Stimulated activated CD8-positive, alpha-beta memory T cell treated with anti-CD3 and anti-CD28 coated beads, Interleukin-15, amount 100 ng/mL, for 4 hours (primary cell): ENCODE data around the gene FGD3.
A peak's percentile ranks its signal among the peaks of the same experiment; 100 is the strongest.
"Not testable (repeated sequence)": the region's sequence is repeated elsewhere in the genome, so short reads cannot be mapped to it uniquely, and the experiment has no call there.

Experiments used
- DNase-seq, 2 donors: peaks; one replicate each; pipeline ENCODE4 v3.0.0-alpha.2; 2020; ENCODE audit warnings: low read depth in 2 of 2

FGD3 gene

DNA sequence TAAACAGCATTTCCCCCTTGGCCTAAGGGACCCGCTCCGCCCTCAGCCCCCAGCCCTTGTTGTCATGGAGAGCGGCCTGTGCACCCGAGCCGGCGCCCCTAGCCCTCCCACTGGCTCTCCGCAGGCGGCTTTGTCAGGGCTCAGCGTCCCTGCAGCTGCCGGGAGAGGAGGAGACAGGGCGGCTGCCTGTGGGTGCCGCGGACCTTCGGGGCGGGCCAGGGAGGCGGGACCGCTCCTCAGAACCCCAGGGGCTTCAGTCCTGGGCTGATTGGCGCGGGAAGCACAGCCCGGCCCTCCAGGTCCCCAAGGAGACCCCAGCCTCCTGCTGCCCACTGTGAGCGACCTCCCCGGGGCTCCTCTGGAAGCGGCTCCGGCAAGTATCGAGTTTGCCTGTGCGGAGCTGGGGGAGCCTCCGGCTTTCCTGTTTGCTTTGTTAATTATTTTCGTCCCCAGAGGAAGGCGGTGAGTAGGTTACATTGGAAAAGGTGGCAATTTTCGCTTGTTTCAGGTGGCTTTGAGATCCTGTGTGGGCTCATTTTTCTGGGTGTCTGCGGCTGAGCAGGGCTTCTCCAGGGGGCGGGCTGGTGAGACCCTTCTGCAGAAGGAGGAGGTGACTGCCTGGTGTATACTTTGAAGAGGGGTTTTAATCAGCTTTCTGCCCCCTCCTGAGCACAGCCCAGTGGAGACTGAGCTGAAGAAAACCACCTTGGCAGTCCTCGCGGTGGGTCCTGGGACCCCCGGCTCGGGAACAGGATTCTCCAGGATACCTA is at the start of gene FGD3:
FGD3 (plus strand) TSS at position 256 of the 770 bp plus-strand sequence. CDS start 28,734 bp downstream, outside the sequence.
- DNase-seq, result no peak

DNA sequence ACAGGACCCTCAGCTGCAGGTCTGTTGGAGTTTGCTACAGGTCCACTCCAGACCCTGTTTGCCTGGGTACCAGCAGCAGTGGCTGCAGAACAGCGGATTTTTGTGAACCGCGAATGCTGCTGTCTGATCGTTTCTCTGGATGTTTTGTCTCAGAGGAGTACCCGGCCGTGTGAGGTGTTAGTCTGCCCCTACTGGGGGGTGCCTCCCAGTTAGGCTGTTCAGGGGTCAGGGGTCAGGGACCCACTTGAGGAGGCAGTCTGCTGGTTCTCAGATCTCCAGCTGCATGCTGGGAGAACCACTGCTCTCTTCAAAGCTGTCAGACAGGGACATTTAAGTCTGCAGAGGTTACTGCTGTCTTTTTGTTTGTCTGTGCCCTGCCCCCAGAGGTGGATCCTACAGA is 42.2 kb upstream of the FGD3 start:
- DNase-seq, result not testable (repeated sequence)

DNA sequence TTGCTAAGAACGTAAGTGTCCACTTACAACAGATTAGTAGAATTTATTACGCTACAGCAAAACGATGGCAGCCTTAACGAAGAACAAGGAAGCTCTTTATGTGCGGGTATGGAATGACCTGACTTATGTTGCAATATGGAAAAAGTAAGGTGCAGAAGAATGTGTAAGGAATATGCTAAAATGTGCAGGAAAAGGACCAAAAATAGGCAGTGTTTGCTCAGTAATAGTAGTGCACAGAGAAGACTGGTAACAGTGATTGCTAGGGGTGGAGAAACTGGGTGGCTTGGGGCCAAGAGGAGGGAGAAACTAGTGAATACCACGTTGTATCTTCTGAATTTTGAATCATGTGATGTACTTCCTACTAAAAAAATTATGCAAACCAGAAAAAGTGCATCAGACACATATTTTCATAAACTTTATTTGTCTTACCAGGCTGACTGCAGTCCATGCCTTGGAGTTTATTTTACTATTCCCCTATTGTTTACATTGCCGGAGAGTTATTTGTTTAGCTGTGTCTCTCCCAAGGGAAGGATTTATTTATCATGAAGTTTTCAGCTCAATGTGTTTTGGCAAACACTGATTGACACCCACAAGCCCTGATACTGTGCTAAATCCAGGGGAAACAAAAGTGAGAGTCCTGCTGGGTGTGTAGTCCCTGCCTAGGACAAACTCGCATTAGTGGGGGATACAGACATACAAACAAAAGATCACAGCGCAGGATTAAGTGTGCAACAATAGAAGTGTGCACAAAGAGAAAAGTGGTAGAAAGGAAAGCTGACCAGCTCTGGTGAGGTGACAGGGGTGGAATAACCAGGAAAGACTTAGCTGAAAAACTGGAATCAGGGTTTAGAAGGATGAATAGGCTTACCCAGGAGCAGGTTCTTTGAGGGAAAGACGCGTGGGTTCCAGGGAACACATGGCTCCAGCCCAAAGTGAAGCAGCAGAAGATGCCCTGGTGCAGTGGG is 35.5 kb upstream of the FGD3 start:
- DNase-seq, result no peak

DNA sequence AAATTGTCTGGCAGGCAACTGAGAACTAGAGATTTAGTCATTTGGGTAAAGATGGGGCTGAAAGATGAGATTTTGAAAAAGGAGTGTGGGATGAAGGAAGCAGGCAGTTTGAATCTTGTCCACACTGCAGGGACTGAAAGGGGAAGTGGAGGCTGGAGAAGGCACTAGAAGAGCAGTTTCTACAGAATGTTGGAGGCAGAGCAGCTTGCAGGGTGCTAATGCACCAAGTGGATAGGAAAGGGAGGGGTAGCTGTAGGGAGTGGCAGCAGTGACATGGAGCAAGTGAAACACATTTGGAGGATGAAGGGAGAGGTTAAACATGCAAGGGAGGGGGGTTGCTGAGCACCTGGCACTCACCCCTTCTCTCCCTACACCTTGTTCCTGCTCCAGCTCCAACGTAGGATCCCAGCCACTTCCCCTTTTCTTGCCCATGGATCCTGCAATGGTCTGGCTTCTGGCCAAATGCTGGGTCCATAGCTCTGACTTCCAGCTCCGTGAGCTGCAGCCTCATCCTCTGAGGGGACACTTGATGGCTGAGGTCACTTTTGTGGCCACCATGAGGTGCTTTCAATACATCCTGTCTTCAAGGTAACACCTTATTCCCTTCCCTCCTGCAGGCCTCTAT is 30.0 kb upstream of the FGD3 start:
- no peak for DNase-seq

DNA sequence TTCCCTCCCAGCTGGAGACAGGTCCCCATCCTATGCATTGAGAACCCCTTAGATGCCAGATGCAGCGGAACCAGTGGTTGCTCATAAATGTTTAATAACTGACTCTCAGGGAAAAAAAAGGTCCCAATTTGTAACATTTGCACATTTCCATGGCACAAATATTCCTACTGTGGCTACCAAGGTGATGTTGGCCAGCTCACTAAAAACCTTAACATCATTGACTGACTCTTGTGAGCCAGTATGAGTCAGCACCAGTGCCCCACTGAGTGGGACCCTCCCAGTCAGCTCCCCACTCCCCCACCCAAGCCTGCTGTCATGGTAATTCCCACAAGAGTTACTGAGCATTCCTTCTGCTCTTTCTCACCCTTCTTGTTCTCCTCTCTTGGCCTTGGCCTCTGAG is 26.9 kb upstream of the FGD3 start:
- no peak for DNase-seq

- no peak for DNase-seq
These were observed 15.7 kb upstream of the FGD3 start for GRCh38 chr9:92931606-92932005.

DNA sequence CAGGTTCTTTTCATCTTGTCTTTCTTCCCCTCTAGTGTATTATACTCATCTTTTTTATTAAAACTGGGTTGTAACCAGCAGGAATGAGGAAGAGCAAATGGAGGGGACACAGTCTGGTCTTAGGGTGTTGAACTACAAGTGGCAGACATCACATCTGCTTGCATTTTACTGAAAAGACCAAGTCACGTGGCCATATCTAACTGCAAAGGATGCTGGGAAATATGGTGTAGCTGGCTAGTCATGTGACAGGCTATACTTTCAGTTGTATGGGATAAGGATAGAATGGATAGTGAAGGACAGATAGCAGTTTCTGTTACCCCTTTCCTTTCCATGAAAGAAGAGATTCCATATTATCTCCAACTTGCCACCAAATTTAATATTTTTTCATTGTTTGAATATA is 13.0 kb upstream of the FGD3 start:
- no peak for DNase-seq

- DNase-seq, result no peak
These were observed 9.3 kb upstream of the FGD3 start for GRCh38 chr9:92938025-92938424.

DNA sequence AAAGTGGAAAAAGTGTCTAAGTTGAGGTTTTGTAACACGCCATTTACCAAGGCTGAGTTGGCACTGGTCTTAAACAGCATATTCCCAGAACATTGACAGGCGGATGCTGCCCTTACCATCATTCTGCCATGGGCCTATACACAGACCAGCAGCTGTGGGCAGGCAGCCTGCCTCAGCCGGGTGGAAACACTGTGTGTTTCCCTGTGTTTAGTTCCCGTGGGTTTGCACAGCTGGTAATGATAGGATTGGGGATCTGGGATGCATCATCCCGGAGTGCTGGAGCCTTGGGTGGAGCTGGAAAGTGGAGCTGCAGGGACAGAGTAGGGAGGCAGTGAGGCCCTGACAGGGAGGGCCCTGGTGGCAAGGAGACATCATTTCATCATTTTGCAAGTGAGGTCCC is 5.5 kb upstream of the FGD3 start:
- DNase-seq, result no peak

GRCh38 chr9:92942688-92943616 is 4.4 kb upstream of the FGD3 start:
- no peak for DNase-seq

- no peak for DNase-seq
These were observed 2.4 kb upstream of the FGD3 start for GRCh38 chr9:92944921-92945320.

DNA sequence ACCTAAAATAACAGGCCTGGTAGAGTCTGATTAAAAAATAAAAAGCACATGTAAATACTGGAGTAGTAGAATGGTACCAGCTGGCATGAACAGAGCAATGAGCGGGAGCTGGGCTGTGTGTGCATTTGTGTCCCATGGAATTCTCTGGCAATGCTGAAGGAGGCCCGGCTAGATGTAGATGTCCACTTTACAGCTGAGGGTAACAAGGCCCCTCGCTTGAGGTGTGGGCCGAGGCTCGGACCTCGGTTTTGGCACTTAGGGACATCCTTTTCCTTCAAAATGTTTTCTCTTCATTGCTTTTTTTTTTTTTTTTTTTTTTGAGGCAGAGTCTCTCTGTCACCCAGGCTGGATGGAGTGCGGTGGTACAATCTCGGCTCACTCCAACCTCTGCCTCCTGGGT is 1.5 kb upstream of the FGD3 start:
- no peak for DNase-seq

DNA sequence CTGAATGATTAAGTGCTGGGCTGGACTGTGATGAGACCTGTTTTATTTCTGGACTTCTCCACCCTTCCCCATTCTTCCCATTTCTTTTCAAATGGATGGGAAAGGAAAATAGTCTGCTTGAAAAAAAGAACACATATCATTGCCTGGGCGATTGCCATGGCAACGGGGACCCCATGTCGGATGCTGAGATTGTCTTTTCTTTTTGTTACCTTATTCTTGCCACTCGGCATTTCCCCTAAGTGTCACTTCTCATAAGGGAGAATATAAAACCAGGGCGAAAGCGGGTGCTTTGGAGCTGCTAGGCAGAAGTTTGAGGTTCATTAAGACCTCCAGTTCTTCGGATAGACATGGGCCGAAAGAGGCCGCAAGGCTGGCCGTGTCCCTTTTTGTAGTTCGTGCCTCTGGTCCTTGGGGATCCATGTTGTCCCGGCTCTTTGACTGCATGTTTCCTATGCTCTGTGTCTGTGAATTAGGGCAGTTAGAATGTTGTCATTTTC is 763 bp downstream of the FGD3 start:
- no peak for DNase-seq

- DNase-seq, result no peak
These were observed 1.3 kb downstream of the FGD3 start for GRCh38 chr9:92948632-92949031.

DNA sequence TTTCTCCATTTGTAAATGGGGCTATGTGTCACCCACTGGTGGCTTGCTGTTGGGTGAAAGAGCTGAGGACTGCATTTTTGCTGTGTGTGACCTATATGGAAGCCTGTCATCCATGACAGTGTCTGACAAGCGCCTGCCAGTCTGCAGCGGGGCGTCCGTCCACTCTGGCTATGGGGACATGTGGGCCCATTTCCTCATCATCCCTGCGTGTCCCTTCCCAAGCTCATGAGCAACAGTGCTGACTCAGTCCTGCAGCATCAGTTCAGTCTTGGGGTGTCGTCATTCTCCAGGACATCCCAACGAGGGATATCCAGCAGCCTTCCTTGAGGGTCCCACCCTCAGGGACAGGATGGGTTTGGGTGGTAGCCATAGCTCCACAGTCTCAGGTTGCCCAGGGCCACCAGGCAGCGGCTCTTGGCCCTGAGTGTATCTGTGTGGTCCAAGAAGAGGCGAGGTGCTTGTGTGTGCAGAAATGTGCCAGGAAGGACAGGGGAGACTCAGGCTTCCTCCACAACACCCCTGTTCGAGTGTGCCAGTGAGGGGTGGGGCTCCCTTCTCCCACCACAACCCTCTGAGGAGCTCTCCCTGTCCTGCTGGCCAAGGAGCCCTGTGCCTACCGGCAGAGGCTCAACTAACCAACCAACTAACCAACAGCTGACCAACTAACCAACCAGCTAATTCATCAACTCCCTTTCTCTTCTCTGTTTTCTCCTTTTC is 2.1 kb downstream of the FGD3 start:
- no peak for DNase-seq

DNA sequence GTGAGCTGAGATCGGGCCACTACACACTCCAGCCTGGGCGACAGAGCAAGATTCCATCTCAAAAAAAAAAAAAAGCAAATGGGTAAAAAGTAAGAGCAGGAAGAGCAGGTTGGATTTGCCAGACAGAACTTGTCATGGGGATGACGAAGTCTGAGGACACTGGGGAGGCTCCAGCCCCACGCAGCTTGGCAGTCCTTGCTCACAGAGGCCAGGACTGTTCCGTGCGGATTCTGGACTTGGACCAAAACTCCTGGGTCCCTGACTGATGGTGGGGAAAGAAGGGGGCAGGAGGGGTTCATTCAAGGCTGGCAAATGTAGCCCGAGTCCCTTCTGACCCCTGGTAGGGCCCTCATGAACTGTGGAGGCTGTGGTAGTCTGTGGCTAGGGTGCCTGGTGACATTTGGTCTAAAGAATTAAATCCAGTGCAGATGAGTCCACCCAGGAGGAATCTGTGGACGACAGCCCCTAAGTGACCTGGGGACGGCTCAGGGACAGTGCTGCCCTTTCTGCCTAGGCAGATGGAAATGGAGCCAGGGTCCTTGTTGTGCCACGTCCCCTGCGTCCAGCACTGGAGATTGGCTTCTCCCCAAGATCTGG is 3.1 kb downstream of the FGD3 start:
- DNase-seq, result no peak

DNA sequence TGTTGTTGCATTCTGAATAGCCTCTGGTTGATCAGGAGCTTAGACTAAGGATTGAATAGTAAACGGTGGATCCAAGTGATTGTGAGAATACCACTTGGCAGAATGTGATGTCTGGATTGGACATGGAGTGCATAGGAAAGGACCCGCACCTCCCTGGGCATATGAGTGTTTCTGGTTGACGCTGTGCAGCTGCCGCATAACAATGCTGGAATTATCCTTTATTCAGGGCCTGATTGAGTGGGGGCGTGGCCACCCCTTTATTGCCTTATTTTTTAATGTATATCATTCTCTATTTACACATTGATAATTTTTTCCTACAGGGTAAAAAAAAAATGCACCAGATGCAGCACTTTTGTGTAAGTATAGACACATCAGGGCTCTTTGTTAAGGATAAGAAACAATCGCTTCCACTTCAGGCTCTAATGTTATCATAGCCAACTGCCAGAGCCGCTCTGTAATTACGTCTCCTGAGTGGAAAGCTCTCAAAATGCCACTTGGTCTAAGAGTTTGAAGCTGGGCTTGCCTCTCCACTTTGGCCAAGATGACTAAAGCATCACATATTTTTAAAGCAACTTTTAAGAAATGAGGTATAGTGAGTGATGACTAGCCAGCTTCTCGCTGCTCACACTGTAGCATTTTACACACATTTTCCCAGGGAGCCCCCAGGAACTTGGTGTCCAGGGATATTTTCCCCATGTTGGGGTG is 5.7 kb downstream of the FGD3 start:
- no peak for DNase-seq

DNA sequence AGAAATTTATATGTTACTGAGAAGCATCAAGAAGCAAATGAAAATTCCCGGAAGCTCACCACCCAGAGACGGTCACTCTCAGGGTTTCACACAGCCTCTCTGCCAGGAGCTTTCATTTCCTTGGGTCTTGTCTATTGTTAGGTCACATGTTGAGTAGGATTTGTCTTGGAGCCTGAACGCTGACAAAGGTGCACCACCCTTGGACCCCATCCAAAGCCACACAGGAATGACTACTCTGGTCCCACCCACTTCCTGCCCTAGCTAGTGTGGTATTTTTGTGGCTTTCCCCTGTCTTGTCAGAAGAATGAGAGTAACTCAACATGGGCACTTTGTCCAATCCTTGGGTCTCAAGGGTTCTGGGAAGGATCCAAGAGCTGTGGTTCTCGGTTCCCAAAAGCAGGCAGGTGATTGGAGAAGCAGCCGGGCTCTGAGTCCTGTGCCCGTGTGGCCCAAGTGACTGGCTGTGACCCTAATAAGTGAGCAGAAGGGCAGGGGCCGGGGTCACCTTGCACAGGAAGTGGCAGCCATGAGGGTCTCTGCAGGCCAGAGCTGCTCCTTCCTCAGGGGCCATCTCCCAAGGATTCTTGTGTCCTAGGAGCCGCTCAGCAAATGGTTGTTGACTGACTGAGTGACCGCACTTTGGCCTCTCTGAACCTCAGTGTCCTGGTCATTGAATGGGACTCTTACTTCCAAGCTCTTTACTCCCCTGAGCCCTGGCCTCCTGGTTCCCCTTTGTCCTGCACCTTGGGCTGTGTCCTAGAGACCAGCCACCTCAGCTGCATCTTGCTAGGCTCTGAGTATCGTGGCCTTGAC is 6.9 kb downstream of the FGD3 start:
- DNase-seq, result peak; percentile 53 to 70

GRCh38 chr9:92954886-92955285 is 7.6 kb downstream of the FGD3 start:
- no peak for DNase-seq
